ENCODE results near the gene DUSP3.

- no peak for TF ChIP-seq EP300 (IDR thresholded peaks at IDR 0.05; ENCODE audit: borderline replicate concordance)
- no peak for TF ChIP-seq MAX (IDR thresholded peaks at IDR 0.05)
- TF ChIP-seq YY1 (IDR thresholded peaks at IDR 0.05; ENCODE audit: low read depth) = no peak
- no peak for TF ChIP-seq CREB1 (IDR thresholded peaks at IDR 0.05; ENCODE audit: low read depth)
- TF ChIP-seq EGR1 (IDR thresholded peaks at IDR 0.05) = no peak
- TF ChIP-seq RAD21 (IDR thresholded peaks at IDR 0.05; ENCODE audit: low read depth) = no peak
- no peak for TF ChIP-seq TEAD4 (IDR thresholded peaks at IDR 0.05)
- TF ChIP-seq CEBPB (IDR thresholded peaks at IDR 0.05) = no peak
- TF ChIP-seq TAF1 (IDR thresholded peaks at IDR 0.05; ENCODE audit: low read depth) = no peak
These were observed 55.7 kb downstream of the DUSP3 start for GRCh38 chr17:43722870-43723665.
